HEK293T (cell line): ENCODE measurements around the gene SLC22A15.

Experiments
- ARNT ChIP-seq: fragments of 450-650 bp; IDR thresholded peaks from 2 replicates; pipeline ENCODE4 v1.6.1; 2017; ENCODE audit warnings: mild to moderate bottlenecking
- BHLHE40 ChIP-seq: fragments of 450-650 bp; IDR thresholded peaks from 2 replicates; pipeline ENCODE4 v1.6.1; 2016; ENCODE audit warnings: mild to moderate bottlenecking, moderate library complexity, borderline replicate concordance
- ELF4 ChIP-seq: fragments of 450-650 bp; IDR thresholded peaks from 2 replicates; pipeline ENCODE4 v1.6.1; 2017; ENCODE audit warnings: antibody characterized with exemption
- FOXM1 ChIP-seq: fragments of 450-650 bp; IDR thresholded peaks from 2 replicates; pipeline ENCODE4 v1.6.1; 2017; ENCODE audit warnings: mild to moderate bottlenecking, borderline replicate concordance
- HDGF ChIP-seq: fragments of 450-650 bp; IDR thresholded peaks from 2 replicates; pipeline ENCODE4 v1.6.1; 2017; ENCODE audit warnings: antibody characterized with exemption, borderline replicate concordance
- L3MBTL2 ChIP-seq: fragments of 450-650 bp; conservative IDR thresholded peaks from 2 replicates; pipeline ENCODE4 v1.6.1; 2016; ENCODE audit warnings: mild to moderate bottlenecking
- LEF1 ChIP-seq: fragments of 450-650 bp; IDR thresholded peaks from 2 replicates; pipeline ENCODE4 v1.6.1; 2017; ENCODE audit warnings: mild to moderate bottlenecking, borderline replicate concordance
- SUZ12 ChIP-seq: fragments of 450-650 bp; IDR thresholded peaks from 2 replicates; pipeline ENCODE4 v1.6.1; 2016; ENCODE audit warnings: mild to moderate bottlenecking
- TARDBP ChIP-seq: fragments of 450-650 bp; IDR thresholded peaks from 2 replicates; pipeline ENCODE4 v1.6.1; 2016
- ZNF384 ChIP-seq: fragments of 450-650 bp; IDR thresholded peaks from 2 replicates; pipeline ENCODE4 v1.6.1; 2016

GRCh38 chr1:115980998-115981993 is 5.0 kb downstream of the SLC22A15 start:
- TF ChIP-seq ZNF384 (no peak), SUZ12 (no peak), TARDBP (no peak), FOXM1 (no peak), HDGF (no peak), BHLHE40 (no peak), ARNT (no peak), ELF4 (no peak), L3MBTL2 (no peak), LEF1 (no peak)
